ENCODE measurements around the gene CNPY4. TPM values are rescaled to one million over a fixed set of nuclear protein-coding genes. Genes with fewer than 3 reads are reported as not detected.

CNPY4 gene
- total RNA-seq, 1 donor: 25.0 TPM

GRCh38 chr7:100093054-100093453, 26.4 kb upstream of the CNPY4 start:
- H3K27ac ChIP-seq (ENCODE audit: low read depth, low read length): no peak overlapping the region
- H3K4me1 ChIP-seq (ENCODE audit: insufficient read depth, low read length): peaks cover 18% of the 10 kb centered on the region
- H2AFZ ChIP-seq (ENCODE audit: low read length): no peak overlapping the region
- no peaks in the 10 kb centered on the region for H3K27me3 ChIP-seq (ENCODE audit: insufficient read depth, low read length)
- peaks cover 52% of the 10 kb centered on the region for H3K79me2 ChIP-seq (ENCODE audit: insufficient read depth, low read length)
- no peaks in the 10 kb centered on the region for H3K9me3 ChIP-seq (ENCODE audit: low read depth, low read length)
- peaks cover 7% of the 10 kb centered on the region for H4K20me1 ChIP-seq (ENCODE audit: insufficient read depth, low read length)
- no peak overlapping the region for H3K4me3 ChIP-seq (ENCODE audit: insufficient read depth, low read length)
- H3K36me3 ChIP-seq (ENCODE audit: insufficient read depth, low read length): peaks cover 76% of the 10 kb centered on the region
- H3K4me2 ChIP-seq (ENCODE audit: insufficient read depth, low read length): no peak overlapping the region
- no peak for DNase-seq (ENCODE audit: insufficient read length, low spot score, missing footprints)
- TF ChIP-seq CTCF (IDR thresholded peaks at IDR 0.05; ENCODE audit: extremely low read depth, low read depth, low read length): no peak

- H3K4me1 ChIP-seq (ENCODE audit: insufficient read depth, low read length): peaks cover 15% of the 10 kb centered on the region
- DNase-seq (ENCODE audit: insufficient read length, low spot score, missing footprints): no peak
- peaks cover 81% of the 10 kb centered on the region for H3K36me3 ChIP-seq (ENCODE audit: insufficient read depth, low read length)
- H4K20me1 ChIP-seq (ENCODE audit: insufficient read depth, low read length): peaks cover 7% of the 10 kb centered on the region
- H2AFZ ChIP-seq (ENCODE audit: low read length): no peak overlapping the region
- H3K4me3 ChIP-seq (ENCODE audit: insufficient read depth, low read length): no peak overlapping the region
- H3K9me3 ChIP-seq (ENCODE audit: low read depth, low read length): no peaks in the 10 kb centered on the region
- H3K27me3 ChIP-seq (ENCODE audit: insufficient read depth, low read length): no peaks in the 10 kb centered on the region
- TF ChIP-seq CTCF (IDR thresholded peaks at IDR 0.05; ENCODE audit: extremely low read depth, low read depth, low read length): no peak
- H3K4me2 ChIP-seq (ENCODE audit: insufficient read depth, low read length): no peak overlapping the region
- H3K27ac ChIP-seq (ENCODE audit: low read depth, low read length): no peak overlapping the region
- H3K79me2 ChIP-seq (ENCODE audit: insufficient read depth, low read length): peaks cover 54% of the 10 kb centered on the region
Measured at GRCh38 chr7:100093498-100093897, 25.9 kb upstream of the CNPY4 start.

GRCh38 chr7:100093925-100094486, 25.4 kb upstream of the CNPY4 start:
- Histone ChIP-seq H3K36me3 (ENCODE audit: insufficient read depth, low read length) (peaks cover 86% of the 10 kb centered on the region), H3K4me3 (ENCODE audit: insufficient read depth, low read length) (no peak overlapping the region), H3K4me1 (ENCODE audit: insufficient read depth, low read length) (peaks cover 14% of the 10 kb centered on the region), H3K27me3 (ENCODE audit: insufficient read depth, low read length) (no peaks in the 10 kb centered on the region), H3K4me2 (ENCODE audit: insufficient read depth, low read length) (no peak overlapping the region), H2AFZ (ENCODE audit: low read length) (no peak overlapping the region), H4K20me1 (ENCODE audit: insufficient read depth, low read length) (peaks cover 7% of the 10 kb centered on the region), H3K9me3 (ENCODE audit: low read depth, low read length) (no peaks in the 10 kb centered on the region), H3K79me2 (ENCODE audit: insufficient read depth, low read length) (peaks cover 55% of the 10 kb centered on the region), H3K27ac (ENCODE audit: low read depth, low read length) (no peak overlapping the region)
- DNase-seq (ENCODE audit: insufficient read length, low spot score, missing footprints): no peak
- TF ChIP-seq CTCF (IDR thresholded peaks at IDR 0.05; ENCODE audit: extremely low read depth, low read depth, low read length): no peak

GRCh38 chr7:100095289-100095688, 24.1 kb upstream of the CNPY4 start:
- H3K4me2 ChIP-seq (ENCODE audit: insufficient read depth, low read length): no peak overlapping the region
- TF ChIP-seq CTCF (IDR thresholded peaks at IDR 0.05; ENCODE audit: extremely low read depth, low read depth, low read length): no peak
- H3K27me3 ChIP-seq (ENCODE audit: insufficient read depth, low read length): no peaks in the 10 kb centered on the region
- no peak for DNase-seq (ENCODE audit: insufficient read length, low spot score, missing footprints)
- peaks cover 94% of the 10 kb centered on the region for H3K36me3 ChIP-seq (ENCODE audit: insufficient read depth, low read length)
- no peaks in the 10 kb centered on the region for H3K9me3 ChIP-seq (ENCODE audit: low read depth, low read length)
- peaks cover 13% of the 10 kb centered on the region for H3K4me1 ChIP-seq (ENCODE audit: insufficient read depth, low read length)
- H4K20me1 ChIP-seq (ENCODE audit: insufficient read depth, low read length): peaks cover 7% of the 10 kb centered on the region
- H3K27ac ChIP-seq (ENCODE audit: low read depth, low read length): no peak overlapping the region
- H3K4me3 ChIP-seq (ENCODE audit: insufficient read depth, low read length): no peak overlapping the region
- no peak overlapping the region for H2AFZ ChIP-seq (ENCODE audit: low read length)
- H3K79me2 ChIP-seq (ENCODE audit: insufficient read depth, low read length): peaks cover 62% of the 10 kb centered on the region

Measured in osteoblast (primary cell).